Smooth muscle cell (in vitro differentiated cells): Measurements from ENCODE around the gene STOM. TPM values are rescaled to one million over a fixed set of nuclear protein-coding genes. Genes with fewer than 3 reads are reported as not detected.

Experiments
- DNase-seq: peaks from one replicate; lab custom pipeline; 2025; ENCODE audit not compliant: unreplicated experiment; lab: John Stamatoyannopoulos, UW
- H2AFZ ChIP-seq: fragments of 200-600 bp; sonication (generic); 2 replicates; pipeline ENCODE4 v1.6.0; 2016; ENCODE audit warnings: antibody characterized with exemption, low read depth, mild to moderate bottlenecking
- H3F3A ChIP-seq: fragments of 200-600 bp; sonication (generic); 2 replicates; pipeline ENCODE4 v1.6.0; 2017; ENCODE audit warnings: antibody characterized with exemption, low read depth
- H3K27ac ChIP-seq: fragments of 200-600 bp; sonication (generic); 2 replicates; pipeline ENCODE4 v1.5.1; 2016; ENCODE audit warnings: low read depth, mild to moderate bottlenecking
- H3K27me3 ChIP-seq: fragments of 200-600 bp; sonication (generic); 2 replicates; pipeline ENCODE4 v1.6.1; 2016; ENCODE audit warnings: low read depth, mild to moderate bottlenecking
- H3K36me3 ChIP-seq: fragments of 200-600 bp; sonication (generic); 2 replicates; pipeline ENCODE4 v1.5.1; 2016; ENCODE audit warnings: low read depth
- H3K4me1 ChIP-seq: fragments of 200-600 bp; sonication (generic); 2 replicates; pipeline ENCODE4 v1.5.1; 2016; ENCODE audit warnings: low read depth
- H3K4me2 ChIP-seq: fragments of 200-600 bp; sonication (generic); 2 replicates; pipeline ENCODE4 v1.6.0; 2016; ENCODE audit warnings: mild to moderate bottlenecking
- H3K4me3 ChIP-seq: fragments of 200-600 bp; sonication (generic); 2 replicates; pipeline ENCODE4 v1.5.1; 2016; ENCODE audit warnings: mild to moderate bottlenecking
- H3K79me2 ChIP-seq: fragments of 200-600 bp; sonication (generic); 2 replicates; pipeline ENCODE4 v1.6.0; 2016; ENCODE audit warnings: low read depth, mild to moderate bottlenecking
- H3K9ac ChIP-seq: fragments of 200-600 bp; sonication (generic); 2 replicates; pipeline ENCODE4 v1.6.0; 2016; ENCODE audit warnings: low read depth
- H3K9me3 ChIP-seq: fragments of 200-600 bp; sonication (generic); replicated peaks from 2 replicates; pipeline ENCODE4 v1.5.1; 2016; ENCODE audit warnings: low read depth
- H4K20me1 ChIP-seq: fragments of 200-600 bp; sonication (generic); 2 replicates; pipeline ENCODE4 v1.6.0; 2016; ENCODE audit warnings: low read depth
- WGBS: methylation state at CpG from one replicate; pipeline ENCODE4 v1.1.7; 2016; ENCODE audit warnings: low lambda C conversion rate; 5-methylcytosine and 5-hydroxymethylcytosine counted together
- polyA plus RNA-seq: library from polyadenylated mRNA; unstranded; fragments of >200 nt; fragmentation: Nextera tagmentation; extraction: Ambion mirVana; gene quantifications from 2 replicates; pipeline ENCODE4 v1.2.1, GENCODE V29; 2016
- total RNA-seq: library from RNA; depleted of rRNA; stranded (reverse); fragments of >200 nt; gene quantifications from 2 replicates; pipeline ENCODE4 v1.2.3, GENCODE V29; 2014
- TF ChIP-seq, protein P1 (sequence below): fragments of 200-600 bp; sonication (generic); IDR thresholded peaks from 2 replicates; pipeline ENCODE4 v1.5.1; 2017; ENCODE audit warnings: borderline replicate concordance, mild to moderate bottlenecking, antibody characterized with exemption; ENCODE audit not compliant: insufficient read depth, poor library complexity, severe bottlenecking

Gene STOM
- total and polyA plus RNA-seq, 2 experiments from 2014 or later: 105 to 187 TPM

DNA sequence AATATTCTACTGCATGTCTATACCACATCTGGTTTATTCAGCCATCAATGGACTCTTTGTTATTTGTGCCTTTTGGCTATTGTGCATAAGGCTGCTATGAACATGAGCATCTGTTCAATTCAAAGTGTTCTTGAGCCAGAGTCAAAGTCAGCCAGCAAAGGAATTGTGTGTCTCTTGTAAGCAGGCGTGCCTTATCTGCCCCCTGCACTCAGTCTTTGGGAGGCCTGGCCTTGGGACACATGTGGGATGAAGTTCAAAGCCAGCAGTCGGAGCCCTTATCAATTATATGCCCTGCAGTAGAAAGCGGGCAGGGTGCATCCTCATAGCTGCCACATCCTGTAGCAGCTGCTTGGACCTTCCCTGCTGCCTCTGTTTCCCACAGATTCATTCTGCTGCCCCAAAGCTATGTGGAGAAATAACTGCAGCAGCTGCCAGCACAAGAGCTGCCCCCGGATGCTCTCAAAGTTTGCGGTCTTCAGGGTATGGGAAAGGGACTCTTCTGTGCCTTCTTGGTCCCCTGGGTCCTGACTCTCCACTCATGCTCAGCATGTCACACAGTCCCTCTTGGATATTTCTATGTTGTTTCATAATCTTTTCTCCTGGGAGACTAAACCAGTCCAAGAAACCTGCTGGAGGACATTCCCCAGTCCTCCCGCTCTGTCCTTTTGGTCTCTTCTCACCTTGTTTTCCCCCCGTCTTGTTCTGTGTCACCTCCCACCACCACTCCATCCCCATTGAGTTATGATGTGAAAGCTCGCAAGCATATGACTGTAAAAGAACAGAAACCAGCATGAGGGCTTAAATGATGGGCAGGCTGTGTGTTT is 35.9 kb downstream of the STOM start:
- H3K4me3 ChIP-seq: no peak overlapping the region
- peaks cover 64% of the 10 kb centered on the region for H3F3A ChIP-seq
- no peaks in the 10 kb centered on the region for H4K20me1 ChIP-seq
- whole genome bisulfite sequencing: 61% methylated on average over 8 of the region's 8 CpGs
- peaks cover 16% of the 10 kb centered on the region for H3K36me3 ChIP-seq
- no peaks in the 10 kb centered on the region for H3K9me3 ChIP-seq
- DNase-seq: no peak
- no peaks in the 10 kb centered on the region for H3K27me3 ChIP-seq
- H3K4me1 ChIP-seq: peaks cover 4% of the 10 kb centered on the region
- no peaks in the 10 kb centered on the region for H3K79me2 ChIP-seq
- H2AFZ ChIP-seq: no peak overlapping the region
- TF ChIP-seq, protein P1, sequence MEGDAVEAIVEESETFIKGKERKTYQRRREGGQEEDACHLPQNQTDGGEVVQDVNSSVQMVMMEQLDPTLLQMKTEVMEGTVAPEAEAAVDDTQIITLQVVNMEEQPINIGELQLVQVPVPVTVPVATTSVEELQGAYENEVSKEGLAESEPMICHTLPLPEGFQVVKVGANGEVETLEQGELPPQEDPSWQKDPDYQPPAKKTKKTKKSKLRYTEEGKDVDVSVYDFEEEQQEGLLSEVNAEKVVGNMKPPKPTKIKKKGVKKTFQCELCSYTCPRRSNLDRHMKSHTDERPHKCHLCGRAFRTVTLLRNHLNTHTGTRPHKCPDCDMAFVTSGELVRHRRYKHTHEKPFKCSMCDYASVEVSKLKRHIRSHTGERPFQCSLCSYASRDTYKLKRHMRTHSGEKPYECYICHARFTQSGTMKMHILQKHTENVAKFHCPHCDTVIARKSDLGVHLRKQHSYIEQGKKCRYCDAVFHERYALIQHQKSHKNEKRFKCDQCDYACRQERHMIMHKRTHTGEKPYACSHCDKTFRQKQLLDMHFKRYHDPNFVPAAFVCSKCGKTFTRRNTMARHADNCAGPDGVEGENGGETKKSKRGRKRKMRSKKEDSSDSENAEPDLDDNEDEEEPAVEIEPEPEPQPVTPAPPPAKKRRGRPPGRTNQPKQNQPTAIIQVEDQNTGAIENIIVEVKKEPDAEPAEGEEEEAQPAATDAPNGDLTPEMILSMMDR: no peak
- H3K4me2 ChIP-seq: peak overlapping the region; percentile 6
- H3K27ac ChIP-seq: peak overlapping the region; percentile 77
- no peak overlapping the region for H3K9ac ChIP-seq

DNA sequence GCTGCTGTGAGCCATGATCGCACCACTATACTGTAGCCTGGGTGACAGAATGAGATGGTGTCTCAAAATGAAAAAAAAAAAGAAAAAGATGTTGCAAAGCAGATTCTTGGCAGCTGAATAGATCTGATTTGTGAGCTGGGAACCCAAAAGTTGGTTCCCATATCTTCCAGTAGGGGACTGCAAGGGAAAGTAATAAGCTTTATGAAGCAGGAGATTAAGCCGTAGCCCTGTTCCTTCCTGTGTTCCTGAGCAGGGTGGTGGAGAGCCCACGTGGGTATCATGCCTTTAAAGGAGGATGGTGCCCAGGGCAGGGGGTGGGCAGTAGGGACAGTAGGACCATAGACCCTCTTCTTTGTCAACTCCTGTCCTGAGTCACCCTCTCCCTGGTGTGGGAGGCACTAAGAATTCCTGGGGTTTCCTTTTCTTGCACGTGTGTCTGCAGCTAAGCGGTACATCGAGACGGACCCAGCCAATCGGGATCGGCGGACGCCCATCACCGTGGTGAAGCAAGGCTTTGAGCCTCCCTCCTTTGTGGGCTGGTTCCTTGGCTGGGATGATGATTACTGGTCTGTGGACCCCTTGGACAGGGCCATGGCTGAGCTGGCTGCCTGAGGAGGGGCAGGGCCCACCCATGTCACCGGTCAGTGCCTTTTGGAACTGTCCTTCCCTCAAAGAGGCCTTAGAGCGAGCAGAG is 37.9 kb downstream of the STOM start:
- WGBS: 75% methylated on average over 14 of the region's 14 CpGs
- Histone ChIP-seq H4K20me1 (no peaks in the 10 kb centered on the region), H3K79me2 (no peaks in the 10 kb centered on the region), H3K4me3 (no peak overlapping the region), H3K27me3 (no peaks in the 10 kb centered on the region), H3K27ac (peak overlapping the region; percentile 77), H3F3A (peaks cover 56% of the 10 kb centered on the region), H2AFZ (no peak overlapping the region), H3K9ac (no peak overlapping the region), H3K36me3 (peaks cover 11% of the 10 kb centered on the region), H3K4me1 (peaks cover 4% of the 10 kb centered on the region), H3K9me3 (no peaks in the 10 kb centered on the region), H3K4me2 (no peak overlapping the region)
- no peak for DNase-seq
- TF ChIP-seq, protein P1: peak; percentile 50

DNA sequence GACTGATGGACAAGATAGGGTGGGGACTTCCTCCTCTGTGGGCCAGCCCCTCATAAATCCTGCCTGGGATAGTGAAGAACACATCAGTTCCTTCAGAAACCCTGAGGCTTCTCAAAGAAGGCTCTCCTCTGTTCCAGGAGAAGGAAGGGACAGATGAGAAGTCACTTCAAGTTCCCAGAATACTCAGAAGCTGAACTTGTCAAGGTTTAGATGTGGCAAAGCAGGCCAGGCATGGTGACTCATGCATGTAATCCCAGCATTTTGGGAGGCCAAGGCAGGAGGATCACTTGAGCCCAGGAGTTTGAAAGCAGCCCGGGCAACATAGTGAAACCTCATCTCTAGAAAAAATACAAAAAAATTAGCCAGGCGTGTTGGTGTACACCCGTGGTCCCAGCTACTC is 38.5 kb downstream of the STOM start:
- Histone ChIP-seq H3F3A (peaks cover 50% of the 10 kb centered on the region), H2AFZ (no peak overlapping the region), H3K79me2 (no peaks in the 10 kb centered on the region), H3K4me3 (no peak overlapping the region), H3K36me3 (peaks cover 11% of the 10 kb centered on the region), H3K9ac (no peak overlapping the region), H3K27ac (peak overlapping the region; percentile 77), H3K4me1 (peaks cover 3% of the 10 kb centered on the region), H4K20me1 (no peaks in the 10 kb centered on the region), H3K4me2 (no peak overlapping the region), H3K27me3 (no peaks in the 10 kb centered on the region), H3K9me3 (no peaks in the 10 kb centered on the region)
- TF ChIP-seq, protein P1: no peak
- no peak for DNase-seq
- WGBS: 66% methylated on average over 3 of the region's 3 CpGs
